ENCODE results near the gene PSEN2. TPM values are rescaled to one million over a fixed set of nuclear protein-coding genes. Genes with fewer than 3 reads are reported as not detected.

Gene PSEN2
- total RNA-seq, 1 donor from 2014 or later: 19.5 TPM

DNA sequence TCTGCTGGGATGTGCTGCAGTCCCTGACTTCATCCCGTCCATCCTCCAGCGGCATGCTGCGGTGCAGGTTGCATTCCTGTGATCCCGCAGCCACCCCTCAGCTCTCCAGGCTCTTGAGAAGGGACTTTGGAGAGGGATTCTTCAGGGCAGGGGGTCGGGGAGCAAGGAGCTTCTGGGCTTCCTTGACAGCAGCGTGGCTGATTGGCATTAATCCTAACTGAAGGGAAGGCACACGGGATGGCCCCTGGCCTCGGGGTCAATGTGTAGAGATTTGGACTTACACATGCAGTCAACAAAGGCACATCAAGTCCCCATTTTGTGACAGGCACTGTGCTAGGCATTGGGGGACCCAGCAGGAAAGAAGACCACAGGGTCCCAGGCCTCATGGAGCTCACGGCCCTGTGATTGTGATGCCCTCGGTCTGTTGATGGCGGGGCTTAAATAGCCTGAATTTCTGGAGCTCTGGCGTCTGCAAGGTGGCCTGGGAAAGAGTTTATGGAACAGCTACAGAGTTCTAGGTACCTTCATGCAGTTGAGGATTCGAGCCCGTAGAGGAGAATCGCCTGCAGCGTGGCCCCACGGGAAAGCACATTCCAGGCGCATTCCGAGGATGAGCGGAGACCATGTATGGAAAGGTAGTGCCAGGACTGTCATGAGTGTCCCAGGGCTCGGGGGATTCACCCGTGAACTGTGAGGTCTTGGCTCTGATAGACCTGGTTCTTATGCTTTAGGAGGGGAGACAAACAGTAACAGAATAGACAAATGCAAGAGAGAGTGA, 20.1 kb downstream of the PSEN2 start:
- no peak overlapping the region for H3K27ac Mint-ChIP-seq (ENCODE audit: unreplicated experiment)
- H3K9me3 Mint-ChIP-seq (ENCODE audit: low read depth): no peaks in the 10 kb centered on the region
- no peaks in the 10 kb centered on the region for H3K27me3 Mint-ChIP-seq (ENCODE audit: low read depth)
- TF ChIP-seq, protein P1, sequence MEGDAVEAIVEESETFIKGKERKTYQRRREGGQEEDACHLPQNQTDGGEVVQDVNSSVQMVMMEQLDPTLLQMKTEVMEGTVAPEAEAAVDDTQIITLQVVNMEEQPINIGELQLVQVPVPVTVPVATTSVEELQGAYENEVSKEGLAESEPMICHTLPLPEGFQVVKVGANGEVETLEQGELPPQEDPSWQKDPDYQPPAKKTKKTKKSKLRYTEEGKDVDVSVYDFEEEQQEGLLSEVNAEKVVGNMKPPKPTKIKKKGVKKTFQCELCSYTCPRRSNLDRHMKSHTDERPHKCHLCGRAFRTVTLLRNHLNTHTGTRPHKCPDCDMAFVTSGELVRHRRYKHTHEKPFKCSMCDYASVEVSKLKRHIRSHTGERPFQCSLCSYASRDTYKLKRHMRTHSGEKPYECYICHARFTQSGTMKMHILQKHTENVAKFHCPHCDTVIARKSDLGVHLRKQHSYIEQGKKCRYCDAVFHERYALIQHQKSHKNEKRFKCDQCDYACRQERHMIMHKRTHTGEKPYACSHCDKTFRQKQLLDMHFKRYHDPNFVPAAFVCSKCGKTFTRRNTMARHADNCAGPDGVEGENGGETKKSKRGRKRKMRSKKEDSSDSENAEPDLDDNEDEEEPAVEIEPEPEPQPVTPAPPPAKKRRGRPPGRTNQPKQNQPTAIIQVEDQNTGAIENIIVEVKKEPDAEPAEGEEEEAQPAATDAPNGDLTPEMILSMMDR (IDR thresholded peaks at IDR 0.05): no peak
- H3K4me3 Mint-ChIP-seq (ENCODE audit: unreplicated experiment): no peak overlapping the region
- DNase-seq (ENCODE audit: low spot score): no peak
- H3K36me3 Mint-ChIP-seq (ENCODE audit: low read depth): peaks cover 26% of the 10 kb centered on the region
- H3K4me1 Mint-ChIP-seq (ENCODE audit: low read depth): peaks cover 9% of the 10 kb centered on the region

DNA sequence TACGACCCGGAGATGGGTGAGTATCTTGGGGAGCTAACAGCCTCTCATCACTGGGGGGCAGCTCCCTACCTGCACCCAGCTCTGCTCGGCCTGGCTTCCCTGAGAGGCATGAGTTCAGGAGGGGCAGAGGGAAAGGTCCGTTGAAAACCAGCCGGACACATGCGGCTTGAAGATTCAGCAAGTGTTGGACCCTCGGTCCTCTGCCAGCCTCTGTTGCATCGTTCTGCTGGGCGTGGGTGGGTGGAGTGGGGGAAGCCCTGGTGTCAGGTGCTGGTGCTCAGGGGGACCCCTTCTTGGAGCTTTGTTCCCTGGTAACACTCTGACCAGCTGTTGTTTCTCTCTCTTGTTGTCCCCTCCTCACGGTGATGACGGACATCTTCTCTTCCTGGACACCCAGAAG, 20.9 kb downstream of the PSEN2 start:
- Mint-ChIP-seq H3K9me3 (ENCODE audit: low read depth) (no peaks in the 10 kb centered on the region), H3K36me3 (ENCODE audit: low read depth) (peaks cover 25% of the 10 kb centered on the region), H3K4me3 (ENCODE audit: unreplicated experiment) (no peak overlapping the region), H3K4me1 (ENCODE audit: low read depth) (peaks cover 9% of the 10 kb centered on the region), H3K27ac (ENCODE audit: unreplicated experiment) (no peak overlapping the region), H3K27me3 (ENCODE audit: low read depth) (no peaks in the 10 kb centered on the region)
- TF ChIP-seq, protein P1 (IDR thresholded peaks at IDR 0.05): no peak
- no peak for DNase-seq (ENCODE audit: low spot score)

DNA sequence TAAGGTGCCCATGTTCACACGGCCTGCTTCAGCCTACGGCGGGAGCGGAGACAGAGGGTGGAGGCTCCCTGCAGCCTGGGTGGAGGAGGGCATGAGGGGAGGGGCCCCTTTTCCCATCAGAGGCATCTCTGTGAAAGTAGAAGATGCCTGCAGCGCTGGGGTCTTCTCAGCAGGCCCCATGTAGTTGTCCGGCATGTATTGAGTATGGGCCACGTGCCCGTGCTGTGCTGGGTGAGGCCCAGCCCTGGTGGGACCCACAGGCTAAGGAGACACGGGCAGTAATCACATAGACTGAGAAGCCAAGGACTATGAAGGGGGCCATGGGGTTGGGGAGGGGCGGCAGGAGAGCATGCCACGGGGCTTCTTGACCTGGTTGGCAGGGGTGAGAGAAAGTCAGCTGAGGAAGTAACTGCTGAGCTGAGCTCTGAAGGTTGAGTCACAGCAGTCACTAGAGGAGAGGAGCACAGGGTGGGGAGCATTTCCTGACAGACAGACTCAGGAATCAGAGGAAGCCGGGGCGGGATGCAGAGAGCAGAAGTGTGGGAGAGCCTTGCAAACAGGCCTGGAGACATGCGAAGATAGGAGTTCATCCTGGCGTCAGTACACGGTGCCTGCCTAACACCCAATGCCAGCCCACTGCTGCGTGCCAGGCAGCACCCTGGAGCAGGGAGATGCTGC, 21.6 kb downstream of the PSEN2 start:
- H3K4me1 Mint-ChIP-seq (ENCODE audit: low read depth): peaks cover 9% of the 10 kb centered on the region
- H3K4me3 Mint-ChIP-seq (ENCODE audit: unreplicated experiment): no peak overlapping the region
- peaks cover 23% of the 10 kb centered on the region for H3K36me3 Mint-ChIP-seq (ENCODE audit: low read depth)
- H3K9me3 Mint-ChIP-seq (ENCODE audit: low read depth): no peaks in the 10 kb centered on the region
- H3K27ac Mint-ChIP-seq (ENCODE audit: unreplicated experiment): peak overlapping the region; percentile 46
- no peaks in the 10 kb centered on the region for H3K27me3 Mint-ChIP-seq (ENCODE audit: low read depth)
- no peak for DNase-seq (ENCODE audit: low spot score)
- TF ChIP-seq, protein P1 (IDR thresholded peaks at IDR 0.05): no peak

DNA sequence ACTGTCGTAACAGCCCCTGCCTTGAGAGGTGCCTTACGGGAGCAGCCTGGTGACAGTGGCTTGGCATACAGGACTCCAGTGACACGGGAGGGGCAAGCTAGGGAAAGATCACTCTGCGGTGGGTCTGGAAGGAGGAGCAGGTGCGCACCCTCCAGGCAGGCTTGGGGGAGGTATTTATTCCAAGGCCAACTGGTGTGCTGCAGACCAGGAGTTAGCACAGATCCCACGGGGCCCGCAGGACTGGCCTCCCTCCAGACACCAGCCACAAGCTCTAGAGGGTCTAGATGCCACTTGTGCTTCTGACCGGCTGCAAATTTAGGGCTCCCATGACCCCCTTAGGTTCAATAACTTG, 22.1 kb downstream of the PSEN2 start:
- Mint-ChIP-seq H3K4me1 (ENCODE audit: low read depth) (peaks cover 9% of the 10 kb centered on the region), H3K4me3 (ENCODE audit: unreplicated experiment) (no peak overlapping the region), H3K9me3 (ENCODE audit: low read depth) (no peaks in the 10 kb centered on the region), H3K27ac (ENCODE audit: unreplicated experiment) (peak overlapping the region; percentile 46), H3K36me3 (ENCODE audit: low read depth) (peaks cover 25% of the 10 kb centered on the region), H3K27me3 (ENCODE audit: low read depth) (no peaks in the 10 kb centered on the region)
- TF ChIP-seq, protein P1 (IDR thresholded peaks at IDR 0.05): no peak
- no peak for DNase-seq (ENCODE audit: low spot score)

DNA sequence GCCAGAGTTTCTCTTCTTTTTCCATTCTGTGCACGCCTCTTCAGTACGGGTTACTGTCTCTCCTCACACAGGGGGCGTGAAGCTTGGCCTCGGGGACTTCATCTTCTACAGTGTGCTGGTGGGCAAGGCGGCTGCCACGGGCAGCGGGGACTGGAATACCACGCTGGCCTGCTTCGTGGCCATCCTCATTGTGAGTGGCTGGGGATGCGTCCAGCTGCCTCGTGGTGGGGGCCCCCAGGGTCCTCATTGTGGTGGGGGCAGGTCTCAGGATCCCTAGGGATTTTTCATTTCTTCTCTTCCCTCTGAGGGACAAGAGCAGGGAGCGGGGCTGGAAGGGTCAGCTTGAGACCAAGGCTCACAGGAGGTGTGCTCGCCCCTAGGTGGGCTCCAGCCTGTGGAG, 23.5 kb downstream of the PSEN2 start:
- H3K9me3 Mint-ChIP-seq (ENCODE audit: low read depth): no peaks in the 10 kb centered on the region
- DNase-seq (ENCODE audit: low spot score): no peak
- no peak overlapping the region for H3K27ac Mint-ChIP-seq (ENCODE audit: unreplicated experiment)
- H3K27me3 Mint-ChIP-seq (ENCODE audit: low read depth): no peaks in the 10 kb centered on the region
- TF ChIP-seq, protein P1 (IDR thresholded peaks at IDR 0.05): no peak
- peaks cover 22% of the 10 kb centered on the region for H3K36me3 Mint-ChIP-seq (ENCODE audit: low read depth)
- H3K4me3 Mint-ChIP-seq (ENCODE audit: unreplicated experiment): no peak overlapping the region
- H3K4me1 Mint-ChIP-seq (ENCODE audit: low read depth): peaks cover 9% of the 10 kb centered on the region
